ENCODE measurements around the gene MRPS7.
A peak's percentile ranks its signal among the peaks of the same experiment; 100 is the strongest.

MRPS7 gene

GRCh38 chr17:75238684-75239191, 22.9 kb upstream of the MRPS7 start:
- Histone ChIP-seq H3K23ac (ENCODE audit: low read depth, low read length, poor library complexity) (no peak overlapping the region), H3K9ac (ENCODE audit: low read depth, low read length, poor library complexity) (peak overlapping the region; percentile 17), H3K9me3 (replicated peaks in 1 of 2; ENCODE audit: control insufficient read depth in 2 of 2, insufficient read depth in 1 of 2, low read depth in 1 of 2, low read length in 2 of 2) (no peaks in the 10 kb centered on the region), H3K79me1 (ENCODE audit: low read depth, low read length) (no peaks in the 10 kb centered on the region), H3K36me3 (replicated peaks in 1 of 2; ENCODE audit: control insufficient read depth in 2 of 2, insufficient read depth in 2 of 2, low read length in 2 of 2) (peaks cover 66 to 97% of the 10 kb centered on the region in 2 donors), H3K27ac (replicated peaks; ENCODE audit: low read length) (no peak overlapping the region), H2AK5ac (ENCODE audit: low read depth, low read length) (no peak overlapping the region), H2AFZ (ENCODE audit: low read length) (no peak overlapping the region), H3K18ac (ENCODE audit: low read length) (no peak overlapping the region), H4K91ac (ENCODE audit: low read depth, low read length, poor library complexity) (no peak overlapping the region), H3K4me2 (ENCODE audit: insufficient read depth, low read length, poor library complexity, severe bottlenecking) (no peak overlapping the region), H2BK5ac (ENCODE audit: low read length) (no peak overlapping the region), H3K4ac (ENCODE audit: low read length) (no peak overlapping the region), H3K4me3 (ENCODE audit: low read length in 2 of 2) (no peak overlapping the region), H4K8ac (ENCODE audit: low read depth, low read length) (peak overlapping the region; percentile 0), H2BK120ac (ENCODE audit: low read depth, low read length) (no peak overlapping the region), H2BK15ac (ENCODE audit: low read length) (no peak overlapping the region), H3K4me1 (ENCODE audit: control insufficient read depth in 2 of 2, insufficient read depth in 1 of 2, low read depth in 1 of 2, low read length in 2 of 2) (peaks cover 0 to 8% of the 10 kb centered on the region in 2 donors), H3K14ac (ENCODE audit: low read length) (no peak overlapping the region), H3K27me3 (ENCODE audit: control insufficient read depth in 3 of 3, insufficient read depth in 3 of 3, low read depth in 1 of 3, low read length in 3 of 3) (no peaks in the 10 kb centered on the region), H2BK12ac (ENCODE audit: low read length) (no peak overlapping the region)
- WGBS, 2 donors (ENCODE audit: extremely low coverage in 2 of 2, insufficient read length in 2 of 2, insufficient replicate concordance in 1 of 2), result no CpG with 5 or more reads among the region's 13 CpGs
- DNase-seq (ENCODE audit: low spot score), result peak; percentile 44

- Histone ChIP-seq H3K18ac (ENCODE audit: low read length) (no peak overlapping the region), H3K14ac (ENCODE audit: low read length) (no peak overlapping the region), H2BK12ac (ENCODE audit: low read length) (no peak overlapping the region), H2BK15ac (ENCODE audit: low read length) (no peak overlapping the region), H3K23ac (ENCODE audit: low read depth, low read length, poor library complexity) (no peak overlapping the region), H4K8ac (ENCODE audit: low read depth, low read length) (peak overlapping the region; percentile 0), H3K4me3 (ENCODE audit: low read length in 2 of 2) (no peak overlapping the region), H2AK5ac (ENCODE audit: low read depth, low read length) (no peak overlapping the region), H3K9me3 (replicated peaks in 1 of 2; ENCODE audit: control insufficient read depth in 2 of 2, insufficient read depth in 1 of 2, low read depth in 1 of 2, low read length in 2 of 2) (no peaks in the 10 kb centered on the region), H2AFZ (ENCODE audit: low read length) (no peak overlapping the region), H3K4ac (ENCODE audit: low read length) (no peak overlapping the region), H3K27me3 (ENCODE audit: control insufficient read depth in 3 of 3, insufficient read depth in 3 of 3, low read depth in 1 of 3, low read length in 3 of 3) (no peaks in the 10 kb centered on the region), H2BK5ac (ENCODE audit: low read length) (no peak overlapping the region), H3K79me1 (ENCODE audit: low read depth, low read length) (no peaks in the 10 kb centered on the region), H2BK120ac (ENCODE audit: low read depth, low read length) (no peak overlapping the region), H3K36me3 (replicated peaks in 1 of 2; ENCODE audit: control insufficient read depth in 2 of 2, insufficient read depth in 2 of 2, low read length in 2 of 2) (peaks cover 70 to 99% of the 10 kb centered on the region in 2 donors), H4K91ac (ENCODE audit: low read depth, low read length, poor library complexity) (no peak overlapping the region), H3K4me2 (ENCODE audit: insufficient read depth, low read length, poor library complexity, severe bottlenecking) (no peak overlapping the region), H3K4me1 (ENCODE audit: control insufficient read depth in 2 of 2, insufficient read depth in 1 of 2, low read depth in 1 of 2, low read length in 2 of 2) (peaks cover 0 to 8% of the 10 kb centered on the region in 2 donors), H3K27ac (replicated peaks; ENCODE audit: low read length) (no peak overlapping the region), H3K9ac (ENCODE audit: low read depth, low read length, poor library complexity) (peak overlapping the region; percentile 17)
- no CpG with 5 or more reads among the region's 12 CpGs for WGBS, 2 donors (ENCODE audit: extremely low coverage in 2 of 2, insufficient read length in 2 of 2, insufficient replicate concordance in 1 of 2)
- no peak for DNase-seq (ENCODE audit: low spot score)
These were observed 22.5 kb upstream of the MRPS7 start for GRCh38 chr17:75239214-75239613.

GRCh38 chr17:75239778-75240393, 21.8 kb upstream of the MRPS7 start:
- no peaks in the 10 kb centered on the region for H3K27me3 ChIP-seq (ENCODE audit: control insufficient read depth in 3 of 3, insufficient read depth in 3 of 3, low read depth in 1 of 3, low read length in 3 of 3)
- H3K27ac ChIP-seq (replicated peaks; ENCODE audit: low read length), result peak overlapping the region; percentile 52
- H3K14ac ChIP-seq (ENCODE audit: low read length), result no peak overlapping the region

GRCh38 chr17:75240394-75241142, 21.1 kb upstream of the MRPS7 start:
- Histone ChIP-seq H3K14ac (ENCODE audit: low read length) (no peak overlapping the region), H2BK5ac (ENCODE audit: low read length) (peak overlapping the region; percentile 11), H3K9me3 (replicated peaks in 1 of 2; ENCODE audit: control insufficient read depth in 2 of 2, insufficient read depth in 1 of 2, low read depth in 1 of 2, low read length in 2 of 2) (no peaks in the 10 kb centered on the region), H2BK15ac (ENCODE audit: low read length) (no peak overlapping the region), H3K9ac (ENCODE audit: low read depth, low read length, poor library complexity) (peak overlapping the region; percentile 78), H3K79me1 (ENCODE audit: low read depth, low read length) (no peaks in the 10 kb centered on the region), H3K23ac (ENCODE audit: low read depth, low read length, poor library complexity) (peak overlapping the region; percentile 37), H2AK5ac (ENCODE audit: low read depth, low read length) (peak overlapping the region; percentile 72), H3K4me1 (ENCODE audit: control insufficient read depth in 2 of 2, insufficient read depth in 1 of 2, low read depth in 1 of 2, low read length in 2 of 2) (peaks cover 0 to 8% of the 10 kb centered on the region in 2 donors), H3K4me3 (ENCODE audit: low read length in 2 of 2) (no peak overlapping the region), H2AFZ (ENCODE audit: low read length) (no peak overlapping the region), H3K18ac (ENCODE audit: low read length) (peak overlapping the region; percentile 69), H3K4ac (ENCODE audit: low read length) (no peak overlapping the region), H3K36me3 (replicated peaks in 1 of 2; ENCODE audit: control insufficient read depth in 2 of 2, insufficient read depth in 2 of 2, low read length in 2 of 2) (peaks cover 66 to 99% of the 10 kb centered on the region in 2 donors), H2BK12ac (ENCODE audit: low read length) (no peak overlapping the region), H4K8ac (ENCODE audit: low read depth, low read length) (no peak overlapping the region), H3K27ac (replicated peaks; ENCODE audit: low read length) (peak overlapping the region; percentile 55), H3K27me3 (ENCODE audit: control insufficient read depth in 3 of 3, insufficient read depth in 3 of 3, low read depth in 1 of 3, low read length in 3 of 3) (no peaks in the 10 kb centered on the region), H3K4me2 (ENCODE audit: insufficient read depth, low read length, poor library complexity, severe bottlenecking) (no peak overlapping the region), H4K91ac (ENCODE audit: low read depth, low read length, poor library complexity) (no peak overlapping the region), H2BK120ac (ENCODE audit: low read depth, low read length) (no peak overlapping the region)
- no CpG with 5 or more reads among the region's 23 CpGs for WGBS, 2 donors (ENCODE audit: extremely low coverage in 2 of 2, insufficient read length in 2 of 2, insufficient replicate concordance in 1 of 2)
- peak; percentile 63 for DNase-seq (ENCODE audit: low spot score)

More at GRCh38 chr17:75239778-75240393, 21.8 kb upstream of the MRPS7 start:
- H3K4me1 ChIP-seq (ENCODE audit: control insufficient read depth in 2 of 2, insufficient read depth in 1 of 2, low read depth in 1 of 2, low read length in 2 of 2), result peaks cover 0 to 8% of the 10 kb centered on the region in 2 donors
- no peak overlapping the region for H4K91ac ChIP-seq (ENCODE audit: low read depth, low read length, poor library complexity)
- no peak overlapping the region for H3K4ac ChIP-seq (ENCODE audit: low read length)
- no peak overlapping the region for H3K4me2 ChIP-seq (ENCODE audit: insufficient read depth, low read length, poor library complexity, severe bottlenecking)
- no peaks in the 10 kb centered on the region for H3K9me3 ChIP-seq (replicated peaks in 1 of 2; ENCODE audit: control insufficient read depth in 2 of 2, insufficient read depth in 1 of 2, low read depth in 1 of 2, low read length in 2 of 2)
- H3K9ac ChIP-seq (ENCODE audit: low read depth, low read length, poor library complexity), result peak overlapping the region; percentile 75
- peak overlapping the region; percentile 69 for H3K18ac ChIP-seq (ENCODE audit: low read length)
- H3K79me1 ChIP-seq (ENCODE audit: low read depth, low read length), result no peaks in the 10 kb centered on the region
- peak overlapping the region; percentile 22 for H2BK15ac ChIP-seq (ENCODE audit: low read length)
- no peak for DNase-seq (ENCODE audit: low spot score)
- peak overlapping the region; percentile 72 for H2AK5ac ChIP-seq (ENCODE audit: low read depth, low read length)
- H2BK5ac ChIP-seq (ENCODE audit: low read length), result peak overlapping the region; percentile 11
- H4K8ac ChIP-seq (ENCODE audit: low read depth, low read length), result no peak overlapping the region
- H2BK12ac ChIP-seq (ENCODE audit: low read length), result no peak overlapping the region
- WGBS, 2 donors (ENCODE audit: extremely low coverage in 2 of 2, insufficient read length in 2 of 2, insufficient replicate concordance in 1 of 2), result no CpG with 5 or more reads among the region's 23 CpGs
- H2AFZ ChIP-seq (ENCODE audit: low read length), result no peak overlapping the region
- H2BK120ac ChIP-seq (ENCODE audit: low read depth, low read length), result no peak overlapping the region
- H3K36me3 ChIP-seq (replicated peaks in 1 of 2; ENCODE audit: control insufficient read depth in 2 of 2, insufficient read depth in 2 of 2, low read length in 2 of 2), result peaks cover 68 to 99% of the 10 kb centered on the region in 2 donors
- H3K23ac ChIP-seq (ENCODE audit: low read depth, low read length, poor library complexity), result peak overlapping the region; percentile 25
- H3K4me3 ChIP-seq (ENCODE audit: low read length in 2 of 2), result no peak overlapping the region
